Cardiac muscle cell (in vitro differentiated cells and primary cell): ENCODE measurements around the gene FAM136A. TPM values are rescaled to one million over a fixed set of nuclear protein-coding genes. Genes with fewer than 3 reads are reported as not detected.
"Not testable (repeated sequence)": the region's sequence is repeated elsewhere in the genome, so short reads cannot be mapped to it uniquely, and the experiment has no call there.

ENCODE experiments used
- DNase-seq, 2 donors: peaks; one replicate each; pipeline versions ENCODE4 v3.0.0 to v3.0.0-alpha.2; 2010 to 2017; ENCODE audit warnings: low read depth in 1 of 2, low spot score in 1 of 2
- H3K27ac ChIP-seq: fragments of 200-600 bp; sonication (generic); 2 replicates; pipeline ENCODE4 v1.5.1; 2016
- H3K27me3 ChIP-seq: fragments of 200-600 bp; sonication (generic); 2 replicates; pipeline ENCODE4 v1.6.0; 2016; ENCODE audit warnings: control low read depth
- H3K36me3 ChIP-seq: fragments of 200-600 bp; sonication (generic); 2 replicates; pipeline ENCODE4 v1.5.1; 2016; ENCODE audit warnings: control low read depth
- H3K4me1 ChIP-seq: fragments of 200-600 bp; sonication (generic); 2 replicates; pipeline ENCODE4 v1.8.1; 2017; ENCODE audit warnings: low read depth, mild to moderate bottlenecking, mixed run types
- H3K4me3 ChIP-seq: fragments of 200-600 bp; sonication (generic); 2 replicates; pipeline ENCODE4 v1.5.1; 2016; ENCODE audit warnings: mild to moderate bottlenecking
- H3K9me3 ChIP-seq: fragments of 200-600 bp; sonication (generic); 2 replicates; pipeline ENCODE4 v1.5.1; 2017; ENCODE audit warnings: low read depth, mild to moderate bottlenecking, control low read depth
- CTCF ChIP-seq: IDR thresholded peaks from 2 replicates; pipeline ENCODE4 v1.5.1; 2012; ENCODE audit warnings: low read depth, mild to moderate bottlenecking, low read length
- polyA plus RNA-seq: library from polyadenylated mRNA; unstranded; fragments of >200 nt; fragmentation: Nextera tagmentation; extraction: Ambion mirVana; gene quantifications from 2 replicates; pipeline ENCODE4 v1.2.1, GENCODE V29; 2016
- total RNA-seq: library from RNA; depleted of rRNA; stranded (reverse); fragments of >200 nt; gene quantifications from 2 replicates; pipeline ENCODE4 v1.2.3, GENCODE V29; 2016

FAM136A gene
- total and polyA plus RNA-seq, 2 experiments from 2014 or later = 70.8 to 109 TPM

GRCh38 chr2:70312560-70312959, 10.7 kb upstream of the FAM136A start:
- Histone ChIP-seq H3K36me3 (no peaks in the 10 kb centered on the region), H3K4me3 (no peak overlapping the region), H3K9me3 (no peaks in the 10 kb centered on the region), H3K4me1 (no peaks in the 10 kb centered on the region), H3K27ac (no peak overlapping the region), H3K27me3 (no peaks in the 10 kb centered on the region)
- DNase-seq = no peak
- no peak for TF ChIP-seq CTCF

GRCh38 chr2:70310899-70311298, 9.0 kb upstream of the FAM136A start:
- H3K9me3 ChIP-seq = no peaks in the 10 kb centered on the region
- no peaks in the 10 kb centered on the region for H3K36me3 ChIP-seq
- TF ChIP-seq CTCF = no peak
- H3K4me1 ChIP-seq = no peaks in the 10 kb centered on the region
- H3K4me3 ChIP-seq = no peak overlapping the region
- no peaks in the 10 kb centered on the region for H3K27me3 ChIP-seq
- no peak for DNase-seq
- H3K27ac ChIP-seq = no peak overlapping the region

GRCh38 chr2:70305531-70305930, 3.7 kb upstream of the FAM136A start:
- no peak for DNase-seq
- Histone ChIP-seq H3K27ac (no peak overlapping the region), H3K4me3 (no peak overlapping the region), H3K9me3 (no peaks in the 10 kb centered on the region), H3K27me3 (no peaks in the 10 kb centered on the region), H3K4me1 (no peaks in the 10 kb centered on the region), H3K36me3 (no peaks in the 10 kb centered on the region)
- TF ChIP-seq CTCF = no peak

GRCh38 chr2:70304498-70304897, 2.6 kb upstream of the FAM136A start:
- Histone ChIP-seq H3K27ac (no peak overlapping the region), H3K9me3 (no peaks in the 10 kb centered on the region), H3K36me3 (peaks cover 3% of the 10 kb centered on the region), H3K4me1 (no peaks in the 10 kb centered on the region), H3K4me3 (no peak overlapping the region), H3K27me3 (no peaks in the 10 kb centered on the region)
- DNase-seq = no peak
- TF ChIP-seq CTCF = no peak

GRCh38 chr2:70303186-70303585, 1.3 kb upstream of the FAM136A start:
- Histone ChIP-seq H3K27ac (no peak overlapping the region), H3K4me3 (no peak overlapping the region), H3K9me3 (no peaks in the 10 kb centered on the region), H3K27me3 (no peaks in the 10 kb centered on the region), H3K4me1 (no peaks in the 10 kb centered on the region), H3K36me3 (peaks cover 10% of the 10 kb centered on the region)
- TF ChIP-seq CTCF = no peak
- no peak for DNase-seq

- H3K36me3 ChIP-seq, H3K27ac ChIP-seq: not testable (repeated sequence)
- H3K4me3 ChIP-seq = peak overlapping the region; percentile 72
Observed at GRCh38 chr2:70302195-70302546, 304 bp upstream of the FAM136A start.

More at GRCh38 chr2:70302195-70302546, 304 bp upstream of the FAM136A start:
- DNase-seq, H3K27me3 ChIP-seq, H3K9me3 ChIP-seq, H3K4me1 ChIP-seq: not testable (repeated sequence)
